Stimulated activated naive CD4-positive, alpha-beta T cell (primary cell): ENCODE measurements around the gene KCNH4.

Experiments used
- DNase-seq, 6 experiments: peaks; one replicate each; lab custom pipeline; 2025; lab: John Stamatoyannopoulos, UW

The KCNH4 gene

DNA sequence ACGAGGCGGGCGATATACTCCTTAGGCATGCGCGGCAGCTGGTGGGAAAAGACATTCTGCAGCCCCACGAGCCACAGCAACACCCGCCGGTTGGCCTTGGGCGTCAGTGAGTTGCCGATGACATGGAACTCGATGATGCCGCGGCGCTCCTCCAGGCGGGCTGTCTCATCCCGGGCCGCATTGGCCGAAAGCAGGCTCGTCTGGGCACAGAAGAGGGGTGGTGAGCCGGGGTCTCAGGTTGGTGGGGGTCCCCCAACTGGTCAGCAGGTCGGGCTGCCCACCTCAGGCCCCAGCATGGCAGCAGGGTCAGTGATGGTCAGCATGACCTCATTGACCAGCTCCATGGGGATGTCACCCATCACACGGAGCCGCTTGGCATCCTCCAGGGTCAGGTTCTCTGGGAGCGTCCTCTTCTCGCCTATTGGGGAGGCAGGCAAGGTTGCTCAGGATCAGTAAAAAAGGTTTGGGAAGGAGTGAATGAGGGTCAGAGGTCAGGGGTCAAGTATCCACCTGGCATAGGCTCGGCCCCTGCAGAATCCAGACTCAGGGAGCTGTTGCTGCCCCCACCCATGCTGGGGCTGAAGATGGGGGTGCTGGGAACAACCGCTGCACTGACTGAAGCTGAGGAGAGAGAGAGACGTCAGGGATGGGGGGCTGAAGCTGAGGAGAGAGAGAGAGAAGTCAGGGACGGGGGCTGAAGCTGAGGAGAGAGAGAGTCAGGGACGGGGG is 63.4 kb downstream of the KCNH4 start:
- DNase-seq = no peak

DNA sequence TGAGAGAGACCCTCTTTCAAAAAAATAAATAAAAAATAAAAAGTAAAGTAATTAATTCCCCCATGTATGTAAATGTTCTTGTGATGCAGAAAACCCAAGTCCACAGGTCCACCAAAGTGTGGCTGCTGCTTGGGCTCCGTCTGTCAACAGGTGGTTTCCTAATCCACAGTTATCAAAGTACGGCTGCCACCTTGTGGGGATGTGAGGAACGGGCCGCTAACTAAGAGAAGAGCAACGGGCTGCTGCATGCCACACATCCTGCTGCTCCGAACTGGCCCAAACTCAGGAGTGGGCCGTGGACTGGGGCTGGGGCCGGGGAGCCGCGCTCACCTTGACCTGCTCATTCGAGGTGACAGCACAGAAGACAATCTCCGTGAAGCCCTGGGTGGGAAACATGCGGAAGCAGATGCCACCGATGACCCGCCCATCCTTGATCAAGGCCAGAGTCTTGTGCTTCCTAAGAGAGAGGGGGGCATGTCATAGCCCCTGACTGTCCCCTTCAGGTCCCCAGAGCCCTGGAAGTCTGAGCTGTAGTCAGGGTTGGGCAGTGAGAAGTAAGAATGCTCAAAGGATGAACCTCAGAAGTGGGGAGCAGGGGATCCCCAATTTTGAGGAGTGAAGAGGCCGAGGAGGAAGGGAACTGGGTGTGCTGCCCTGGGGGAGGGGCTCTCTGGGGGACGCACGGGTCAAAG is 64.1 kb downstream of the KCNH4 start:
- peak; percentile 71 to 85 (median 77) for DNase-seq

- DNase-seq = no peak
Measured at GRCh38 chr17:42114118-42114517, 66.8 kb downstream of the KCNH4 start.

GRCh38 chr17:42113293-42114069 is 67.5 kb downstream of the KCNH4 start:
- no peak for DNase-seq

- peak; percentile 61 to 83 (median 75) for DNase-seq
Measured at GRCh38 chr17:42112552-42113176, 68.3 kb downstream of the KCNH4 start, which contains the start of gene DHX58. TSS of gene DHX58 (minus strand) at chr17:42112714. CDS start at chr17:42111892, 822 bp downstream.

DNA sequence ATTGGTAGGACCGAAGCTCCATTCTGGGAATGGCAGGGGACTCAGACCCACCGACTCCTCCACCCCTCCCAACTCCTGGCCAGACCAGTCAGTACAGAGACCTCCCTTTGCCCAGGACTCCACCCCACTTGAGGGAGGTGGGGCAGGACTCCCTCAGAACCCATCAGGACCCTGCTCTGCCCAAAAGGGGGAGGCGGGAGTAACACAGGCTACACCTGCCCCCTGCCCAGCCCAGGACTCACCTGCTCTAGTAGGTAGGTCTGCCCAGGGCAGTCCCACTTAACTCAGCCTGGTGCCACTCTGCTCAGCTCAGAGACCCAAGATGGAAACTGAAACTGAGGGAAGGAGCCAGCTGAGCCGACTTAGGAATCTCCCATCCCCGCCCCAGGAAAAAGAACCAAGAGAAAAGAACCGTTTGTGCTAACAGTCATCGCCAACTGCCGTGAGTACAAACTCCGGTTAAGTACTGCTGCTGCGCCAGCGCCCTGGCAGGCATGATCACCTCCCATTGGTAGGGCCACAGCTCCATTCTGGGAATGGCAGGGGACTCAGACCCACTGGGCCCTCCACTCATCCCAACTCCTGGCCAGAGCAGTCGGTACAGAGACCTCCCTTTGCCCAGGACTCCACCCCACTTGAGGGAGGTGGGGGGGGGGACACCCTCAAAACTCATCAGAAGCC is 68.9 kb downstream of the KCNH4 start:
- DNase-seq = peak in 2 of 6 experiments; percentile 16 to 36

DNA sequence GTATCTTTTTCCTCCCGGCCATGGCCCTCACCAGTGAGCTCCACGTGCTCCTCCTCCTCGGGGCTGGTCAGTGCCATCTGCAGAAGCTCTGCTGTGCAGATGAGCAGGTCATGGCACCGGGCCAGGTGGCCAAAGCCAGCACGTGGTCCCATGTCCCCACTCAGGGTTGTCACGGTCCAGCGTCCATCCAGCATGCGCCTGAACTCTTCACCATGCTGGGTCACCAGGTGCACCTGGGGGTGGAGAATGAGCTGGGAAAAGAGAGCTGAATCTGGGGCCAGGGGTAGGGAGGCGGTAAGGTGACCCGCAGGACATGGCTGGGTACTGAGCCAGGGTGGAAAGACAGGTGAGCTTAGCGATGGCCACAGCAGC is 69.7 kb downstream of the KCNH4 start:
- DNase-seq = no peak

- DNase-seq = peak in 3 of 6 experiments; percentile 8 to 22 (median 9)
Measured at GRCh38 chr17:42110301-42111264, 70.4 kb downstream of the KCNH4 start.

GRCh38 chr17:42109086-42109485 is 71.9 kb downstream of the KCNH4 start:
- DNase-seq = no peak

GRCh38 chr17:42107597-42108576 is 73.1 kb downstream of the KCNH4 start:
- peak; percentile 74 to 92 (median 88) for DNase-seq

DNA sequence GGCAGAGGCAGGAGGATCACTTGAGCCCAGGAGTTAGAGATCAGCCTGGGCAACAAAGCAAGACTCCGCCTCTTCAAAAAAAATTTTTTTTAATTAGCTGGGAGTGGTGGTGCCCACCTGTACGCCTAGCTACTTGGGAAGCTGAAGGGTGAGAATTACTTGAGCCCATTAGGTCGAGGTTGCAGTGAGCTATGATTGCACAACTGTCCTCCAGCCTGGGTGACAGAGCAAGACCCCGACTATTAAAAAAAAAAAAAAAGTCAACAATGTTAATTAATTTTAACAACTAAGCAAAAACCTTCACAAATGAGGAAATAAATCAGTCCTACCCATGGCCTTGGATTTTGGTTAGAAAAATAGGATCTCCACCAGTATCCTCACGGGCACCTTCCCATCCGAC is 73.8 kb downstream of the KCNH4 start:
- no peak for DNase-seq
